ENCODE data around the gene MYO7B. TPM values are rescaled to one million over a fixed set of nuclear protein-coding genes. Genes with fewer than 3 reads are reported as not detected.

MYO7B gene
- total RNA-seq, 6 experiments from 2014 or later, result 0.74 to 1.3 (median 0.98) TPM

- H3K4me3 Mint-ChIP-seq, result no peak overlapping the region
- DNase-seq, result no peak
- H3K9me3 Mint-ChIP-seq, result no peaks in the 10 kb centered on the region
- H3K27ac Mint-ChIP-seq, result no peak overlapping the region
- H3K36me3 Mint-ChIP-seq (ENCODE audit: low read depth), result peaks cover 5% of the 10 kb centered on the region; the same call in 1 of the 2 replicates
- no peak for TF ChIP-seq CTCF (IDR thresholded peaks at IDR 0.05)
- H3K27me3 Mint-ChIP-seq (ENCODE audit: insufficient read depth), result peaks cover 27% of the 10 kb centered on the region
- no peaks in the 10 kb centered on the region for H3K4me1 Mint-ChIP-seq (ENCODE audit: low read depth)
Measured at GRCh38 chr2:127562936-127563335, 27.5 kb downstream of the MYO7B start.

- Mint-ChIP-seq H3K4me1 (ENCODE audit: low read depth) (no peaks in the 10 kb centered on the region), H3K36me3 (ENCODE audit: low read depth) (peaks cover 5% of the 10 kb centered on the region; the same call in 1 of the 2 replicates), H3K27ac (no peak overlapping the region), H3K27me3 (ENCODE audit: insufficient read depth) (peaks cover 24% of the 10 kb centered on the region), H3K9me3 (no peaks in the 10 kb centered on the region), H3K4me3 (no peak overlapping the region)
- DNase-seq, result no peak
- no peak for TF ChIP-seq CTCF (IDR thresholded peaks at IDR 0.05)
Measured at GRCh38 chr2:127563458-127564428, 28.3 kb downstream of the MYO7B start.

GRCh38 chr2:127564429-127565260 is 29.2 kb downstream of the MYO7B start:
- DNase-seq, result no peak
- no peak for TF ChIP-seq CTCF (IDR thresholded peaks at IDR 0.05)
- Mint-ChIP-seq H3K36me3 (ENCODE audit: low read depth) (peaks cover 5% of the 10 kb centered on the region; the same call in 1 of the 2 replicates), H3K27me3 (ENCODE audit: insufficient read depth) (peaks cover 17% of the 10 kb centered on the region), H3K4me1 (ENCODE audit: low read depth) (peaks cover 7% of the 10 kb centered on the region), H3K9me3 (no peaks in the 10 kb centered on the region), H3K27ac (no peak overlapping the region), H3K4me3 (no peak overlapping the region)

GRCh38 chr2:127565261-127566138 is 30.0 kb downstream of the MYO7B start:
- Mint-ChIP-seq H3K4me1 (ENCODE audit: low read depth) (peaks cover 16% of the 10 kb centered on the region), H3K27me3 (ENCODE audit: insufficient read depth) (peaks cover 13% of the 10 kb centered on the region), H3K9me3 (no peaks in the 10 kb centered on the region), H3K36me3 (ENCODE audit: low read depth) (peaks cover 5% of the 10 kb centered on the region; the same call in 1 of the 2 replicates), H3K27ac (no peak overlapping the region), H3K4me3 (no peak overlapping the region)
- DNase-seq, result no peak
- TF ChIP-seq CTCF (IDR thresholded peaks at IDR 0.05), result no peak

GRCh38 chr2:127566139-127566417 is 30.6 kb downstream of the MYO7B start:
- peaks cover 5% of the 10 kb centered on the region; the same call in 1 of the 2 replicates for H3K36me3 Mint-ChIP-seq (ENCODE audit: low read depth)
- H3K4me1 Mint-ChIP-seq (ENCODE audit: low read depth), result peaks cover 22% of the 10 kb centered on the region
- no peak for TF ChIP-seq CTCF (IDR thresholded peaks at IDR 0.05)
- H3K27me3 Mint-ChIP-seq (ENCODE audit: insufficient read depth), result peaks cover 13% of the 10 kb centered on the region
- H3K9me3 Mint-ChIP-seq, result no peaks in the 10 kb centered on the region
- DNase-seq, result no peak
- no peak overlapping the region for H3K27ac Mint-ChIP-seq
- H3K4me3 Mint-ChIP-seq, result no peak overlapping the region

All from HFFc6 (cell line).